ENCODE results near the gene SRGAP1. TPM values are rescaled to one million over a fixed set of nuclear protein-coding genes. Genes with fewer than 3 reads are reported as not detected.

Gene SRGAP1
- total RNA-seq, 1 donor, result 26.1 TPM

DNA sequence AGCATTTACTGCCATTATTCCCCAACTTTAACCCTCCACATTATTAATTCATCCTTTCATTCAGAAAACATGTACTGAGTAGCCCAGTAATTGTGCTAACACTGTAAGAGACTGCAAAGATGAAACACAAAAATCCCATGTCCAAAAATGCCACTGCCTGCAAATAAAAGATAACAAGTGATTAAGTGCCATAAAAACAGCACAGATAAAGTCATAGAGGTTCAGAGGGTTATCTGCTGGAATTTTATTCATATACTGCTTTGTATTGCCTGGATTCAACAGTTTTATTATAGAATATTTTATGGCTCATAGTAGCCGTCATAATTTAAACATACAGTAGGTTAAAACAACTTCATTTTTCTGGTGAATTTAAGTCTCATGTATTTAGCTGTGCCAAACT lies 199.7 kb downstream of the SRGAP1 start:
- Histone ChIP-seq H3K4me1 (ENCODE audit: insufficient read depth, low read length) (peaks cover 18% of the 10 kb centered on the region), H3K27me3 (ENCODE audit: insufficient read depth, low read length) (no peaks in the 10 kb centered on the region), H3K4me2 (ENCODE audit: insufficient read depth, low read length) (no peak overlapping the region), H4K20me1 (ENCODE audit: insufficient read depth, low read length) (no peaks in the 10 kb centered on the region), H3K79me2 (ENCODE audit: insufficient read depth, low read length) (peaks cover 23% of the 10 kb centered on the region), H3K4me3 (ENCODE audit: insufficient read depth, low read length) (no peak overlapping the region), H3K9me3 (ENCODE audit: low read depth, low read length) (no peaks in the 10 kb centered on the region), H3K27ac (ENCODE audit: low read depth, low read length) (no peak overlapping the region), H3K36me3 (ENCODE audit: insufficient read depth, low read length) (no peaks in the 10 kb centered on the region), H2AFZ (ENCODE audit: low read length) (no peak overlapping the region)
- no peak for DNase-seq (ENCODE audit: insufficient read length, low spot score, missing footprints)
- TF ChIP-seq, protein P1, sequence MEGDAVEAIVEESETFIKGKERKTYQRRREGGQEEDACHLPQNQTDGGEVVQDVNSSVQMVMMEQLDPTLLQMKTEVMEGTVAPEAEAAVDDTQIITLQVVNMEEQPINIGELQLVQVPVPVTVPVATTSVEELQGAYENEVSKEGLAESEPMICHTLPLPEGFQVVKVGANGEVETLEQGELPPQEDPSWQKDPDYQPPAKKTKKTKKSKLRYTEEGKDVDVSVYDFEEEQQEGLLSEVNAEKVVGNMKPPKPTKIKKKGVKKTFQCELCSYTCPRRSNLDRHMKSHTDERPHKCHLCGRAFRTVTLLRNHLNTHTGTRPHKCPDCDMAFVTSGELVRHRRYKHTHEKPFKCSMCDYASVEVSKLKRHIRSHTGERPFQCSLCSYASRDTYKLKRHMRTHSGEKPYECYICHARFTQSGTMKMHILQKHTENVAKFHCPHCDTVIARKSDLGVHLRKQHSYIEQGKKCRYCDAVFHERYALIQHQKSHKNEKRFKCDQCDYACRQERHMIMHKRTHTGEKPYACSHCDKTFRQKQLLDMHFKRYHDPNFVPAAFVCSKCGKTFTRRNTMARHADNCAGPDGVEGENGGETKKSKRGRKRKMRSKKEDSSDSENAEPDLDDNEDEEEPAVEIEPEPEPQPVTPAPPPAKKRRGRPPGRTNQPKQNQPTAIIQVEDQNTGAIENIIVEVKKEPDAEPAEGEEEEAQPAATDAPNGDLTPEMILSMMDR (IDR thresholded peaks at IDR 0.05; ENCODE audit: extremely low read depth, low read depth, low read length), result no peak

DNA sequence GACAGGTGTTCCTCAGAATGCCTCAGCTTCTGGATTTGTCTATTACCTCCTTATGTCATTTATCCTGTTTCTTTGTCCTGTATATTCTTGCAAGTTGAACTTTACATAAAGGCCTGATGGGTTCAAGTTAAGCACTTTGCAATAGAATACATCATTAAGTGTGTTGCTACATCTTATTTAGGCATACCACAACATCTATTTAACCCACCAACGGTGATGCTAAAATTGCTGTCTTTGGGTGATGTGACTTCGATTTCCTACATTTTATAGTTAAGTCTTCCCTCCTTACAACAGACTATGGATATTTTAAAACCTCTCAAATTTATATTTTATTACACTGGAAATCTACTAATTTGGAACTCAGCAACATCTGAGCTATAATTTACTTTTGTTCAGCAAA lies 206.6 kb downstream of the SRGAP1 start:
- Histone ChIP-seq H3K36me3 (ENCODE audit: insufficient read depth, low read length) (no peaks in the 10 kb centered on the region), H3K27ac (ENCODE audit: low read depth, low read length) (no peak overlapping the region), H3K79me2 (ENCODE audit: insufficient read depth, low read length) (peaks cover 6% of the 10 kb centered on the region), H3K27me3 (ENCODE audit: insufficient read depth, low read length) (no peaks in the 10 kb centered on the region), H3K4me1 (ENCODE audit: insufficient read depth, low read length) (no peaks in the 10 kb centered on the region), H3K4me2 (ENCODE audit: insufficient read depth, low read length) (no peak overlapping the region), H3K9me3 (ENCODE audit: low read depth, low read length) (no peaks in the 10 kb centered on the region), H2AFZ (ENCODE audit: low read length) (no peak overlapping the region), H3K4me3 (ENCODE audit: insufficient read depth, low read length) (no peak overlapping the region), H4K20me1 (ENCODE audit: insufficient read depth, low read length) (no peaks in the 10 kb centered on the region)
- TF ChIP-seq, protein P1 (IDR thresholded peaks at IDR 0.05; ENCODE audit: extremely low read depth, low read depth, low read length), result no peak
- no peak for DNase-seq (ENCODE audit: insufficient read length, low spot score, missing footprints)

DNA sequence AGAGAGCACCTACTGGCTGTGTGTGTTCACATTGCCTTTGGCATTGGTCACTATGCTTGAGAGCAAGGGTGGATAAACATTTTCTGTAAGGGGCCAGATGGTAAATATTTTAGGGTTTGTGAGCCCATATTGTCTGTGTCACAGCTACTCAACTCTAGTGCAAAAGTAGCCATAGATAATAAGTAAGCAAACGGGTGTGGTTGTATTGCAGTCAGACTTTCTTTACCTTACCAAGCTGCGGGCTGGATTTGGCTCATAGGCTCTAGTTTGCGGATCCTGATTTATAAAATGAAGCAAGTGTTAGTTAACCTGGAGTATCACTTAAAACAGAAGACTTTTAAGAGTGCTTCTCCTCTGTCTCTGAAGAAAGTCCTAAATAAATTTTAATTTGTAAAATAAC lies 208.6 kb downstream of the SRGAP1 start:
- Histone ChIP-seq H3K79me2 (ENCODE audit: insufficient read depth, low read length) (no peaks in the 10 kb centered on the region), H3K4me3 (ENCODE audit: insufficient read depth, low read length) (no peak overlapping the region), H3K36me3 (ENCODE audit: insufficient read depth, low read length) (no peaks in the 10 kb centered on the region), H4K20me1 (ENCODE audit: insufficient read depth, low read length) (no peaks in the 10 kb centered on the region), H3K27me3 (ENCODE audit: insufficient read depth, low read length) (no peaks in the 10 kb centered on the region), H2AFZ (ENCODE audit: low read length) (no peak overlapping the region), H3K4me1 (ENCODE audit: insufficient read depth, low read length) (no peaks in the 10 kb centered on the region), H3K4me2 (ENCODE audit: insufficient read depth, low read length) (no peak overlapping the region), H3K27ac (ENCODE audit: low read depth, low read length) (no peak overlapping the region), H3K9me3 (ENCODE audit: low read depth, low read length) (no peaks in the 10 kb centered on the region)
- no peak for DNase-seq (ENCODE audit: insufficient read length, low spot score, missing footprints)
- TF ChIP-seq, protein P1 (IDR thresholded peaks at IDR 0.05; ENCODE audit: extremely low read depth, low read depth, low read length), result no peak

DNA sequence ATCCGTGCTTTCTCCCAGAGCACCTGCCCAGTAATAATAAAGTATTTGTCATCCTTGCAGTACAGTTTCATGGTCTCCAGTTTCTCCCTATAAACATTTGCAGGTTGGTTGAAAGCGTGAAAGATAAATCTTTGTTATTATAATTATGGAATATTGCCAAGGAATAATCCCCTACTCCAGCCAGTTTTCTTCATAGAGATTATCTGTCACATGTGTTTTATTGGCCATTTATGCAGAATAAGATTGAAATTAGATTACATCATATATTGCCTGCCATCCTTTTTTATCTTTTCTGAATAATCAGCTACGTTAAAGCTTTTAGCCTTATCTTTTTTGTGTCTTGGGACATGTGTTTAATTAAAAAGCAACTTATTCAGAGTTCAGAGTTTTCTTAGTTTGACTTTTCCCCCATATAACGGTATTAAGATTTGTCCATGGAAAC lies 209.6 kb downstream of the SRGAP1 start:
- Histone ChIP-seq H3K4me2 (ENCODE audit: insufficient read depth, low read length) (no peak overlapping the region), H3K27me3 (ENCODE audit: insufficient read depth, low read length) (no peaks in the 10 kb centered on the region), H4K20me1 (ENCODE audit: insufficient read depth, low read length) (no peaks in the 10 kb centered on the region), H3K79me2 (ENCODE audit: insufficient read depth, low read length) (no peaks in the 10 kb centered on the region), H3K9me3 (ENCODE audit: low read depth, low read length) (no peaks in the 10 kb centered on the region), H3K4me3 (ENCODE audit: insufficient read depth, low read length) (no peak overlapping the region), H3K36me3 (ENCODE audit: insufficient read depth, low read length) (no peaks in the 10 kb centered on the region), H3K4me1 (ENCODE audit: insufficient read depth, low read length) (peaks cover 4% of the 10 kb centered on the region), H2AFZ (ENCODE audit: low read length) (no peak overlapping the region), H3K27ac (ENCODE audit: low read depth, low read length) (no peak overlapping the region)
- DNase-seq (ENCODE audit: insufficient read length, low spot score, missing footprints), result no peak
- TF ChIP-seq, protein P1 (IDR thresholded peaks at IDR 0.05; ENCODE audit: extremely low read depth, low read depth, low read length), result no peak
